NCI-H1417 (cell line): ENCODE data around the gene ULK4.

Source experiments
- DNase-seq, 3 experiments: peaks; one replicate each; lab custom pipeline; 2025; lab: John Stamatoyannopoulos, UW

Gene ULK4

DNA sequence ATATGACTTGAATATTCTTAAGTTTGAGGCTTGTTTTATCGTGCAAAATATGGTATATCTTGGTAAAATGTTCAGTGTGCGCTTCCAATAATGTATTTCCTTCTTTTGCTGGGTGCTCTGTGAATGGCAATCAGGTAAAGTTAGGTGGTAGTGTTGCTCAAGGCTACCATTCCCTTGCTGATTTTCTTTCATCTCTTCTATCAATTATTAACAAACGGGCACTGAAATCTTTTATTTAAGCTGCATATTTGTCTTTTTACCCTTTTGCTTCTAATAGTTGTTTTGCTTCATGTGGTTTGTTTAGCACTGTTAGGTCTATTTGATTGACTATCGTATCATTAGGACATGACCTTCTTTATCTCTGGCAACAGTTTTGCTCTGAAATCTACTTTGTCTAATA is 520.3 kb downstream of the ULK4 start:
- DNase-seq = no peak

DNA sequence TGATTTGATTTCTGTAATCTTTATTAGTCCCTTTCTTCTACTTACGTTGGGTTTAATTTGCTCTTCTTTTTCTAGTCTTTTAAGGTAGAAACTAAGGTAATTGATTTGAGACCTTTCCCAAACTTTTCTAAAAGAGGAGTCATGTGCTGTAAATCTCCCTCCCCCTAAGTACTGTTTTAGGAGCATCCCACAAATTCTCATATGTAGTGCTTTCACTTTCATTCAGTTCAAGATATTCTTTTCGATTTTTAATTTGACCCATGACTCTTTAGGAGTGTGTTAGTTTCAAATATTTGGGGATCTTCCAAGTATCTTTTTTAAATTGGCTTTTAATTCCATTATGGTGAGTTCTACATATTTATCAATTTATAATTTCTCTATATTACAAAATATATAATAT is 520.8 kb downstream of the ULK4 start:
- DNase-seq = no peak

DNA sequence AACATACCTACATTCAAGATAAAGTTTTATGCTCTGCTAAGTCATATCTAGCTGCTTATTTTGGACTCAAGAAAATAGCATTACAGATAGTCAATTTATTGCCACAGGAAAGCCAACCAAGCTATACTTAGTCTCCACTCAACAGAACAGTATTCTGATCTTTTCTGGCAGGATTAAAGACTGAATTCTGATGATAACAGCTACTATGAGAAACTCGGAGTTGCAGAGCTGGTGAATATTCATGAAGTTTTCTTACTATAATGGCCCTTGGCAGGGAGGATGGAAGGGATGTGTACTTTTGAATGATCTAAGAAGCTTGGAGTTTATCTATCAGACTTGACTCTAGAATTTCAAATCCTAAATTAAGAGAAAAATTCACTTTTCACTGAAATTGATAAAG is 524.9 kb downstream of the ULK4 start:
- DNase-seq = no peak

DNA sequence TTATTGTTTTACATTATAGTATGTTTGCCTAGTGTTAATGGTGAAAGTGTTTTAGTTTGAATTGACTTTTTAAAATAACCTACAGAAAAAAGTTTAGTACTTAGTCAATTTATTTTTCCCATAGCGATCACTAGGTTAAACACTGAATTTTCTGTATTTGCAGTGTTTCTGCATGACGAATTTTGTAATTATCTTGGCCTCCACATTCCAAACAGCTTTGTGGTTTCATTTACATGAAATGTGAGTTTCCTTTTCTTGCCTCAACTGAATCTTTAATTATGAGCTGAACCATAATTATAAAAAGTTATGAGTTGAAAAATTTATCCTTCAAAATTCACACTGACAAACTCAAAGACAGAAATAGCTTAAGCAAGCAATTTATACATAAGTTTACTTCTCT is 527.1 kb downstream of the ULK4 start:
- DNase-seq = no peak

DNA sequence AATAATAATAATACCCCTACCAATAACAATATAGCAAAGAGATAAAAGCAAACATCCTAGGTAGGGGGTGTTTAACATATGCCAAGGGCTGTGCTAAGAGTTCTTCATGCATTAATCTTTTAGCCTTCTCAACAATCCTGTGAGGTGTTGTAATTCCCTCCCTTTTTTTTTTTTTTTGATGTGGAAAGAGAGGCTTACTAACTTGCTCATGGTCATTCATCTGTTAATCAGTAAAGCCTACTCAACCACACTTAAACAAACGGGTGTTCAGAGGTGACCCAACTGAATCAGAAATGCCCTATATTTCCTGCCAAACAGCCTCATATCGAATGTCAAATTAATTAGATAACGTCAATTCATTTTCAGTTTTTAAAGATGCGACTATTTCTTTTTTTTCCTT is 530.5 kb downstream of the ULK4 start:
- DNase-seq = no peak

DNA sequence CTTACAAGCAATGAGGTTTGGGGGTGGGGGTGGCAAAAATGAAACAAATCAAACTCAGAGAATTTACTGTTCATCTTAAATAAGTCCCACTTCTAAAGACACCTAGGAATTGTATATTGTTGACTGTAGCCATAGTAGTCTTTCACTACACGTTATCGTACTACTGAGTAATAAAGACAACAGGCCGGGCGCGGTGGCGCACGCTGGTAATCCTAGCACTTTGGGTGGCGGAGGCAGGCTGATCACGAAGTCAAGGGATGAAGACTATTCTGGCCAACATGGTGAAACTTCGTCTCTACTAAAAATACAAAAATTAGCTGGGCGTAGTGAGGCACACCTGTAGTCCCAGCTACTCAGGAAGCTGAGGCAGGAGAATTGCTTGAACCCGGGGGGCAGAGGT is 531.0 kb downstream of the ULK4 start:
- no peak for DNase-seq

DNA sequence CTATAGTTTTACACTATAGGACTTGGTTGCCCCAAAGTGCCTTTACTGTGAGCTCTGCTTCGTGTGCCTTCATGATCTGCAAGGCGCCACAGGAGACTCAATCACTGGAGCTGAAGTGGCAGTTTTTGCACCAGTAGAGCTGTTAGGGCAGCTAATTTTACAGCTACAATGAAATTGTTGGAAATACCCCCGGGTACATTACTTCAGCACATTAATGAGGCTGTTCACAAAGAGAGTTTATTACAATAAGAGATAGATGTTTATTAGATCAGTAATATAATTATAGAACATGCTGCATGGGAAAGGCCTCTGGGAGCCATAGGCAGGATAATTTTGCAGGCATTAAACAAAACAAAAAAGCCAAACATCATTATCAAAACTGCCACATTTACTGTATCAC is 531.5 kb downstream of the ULK4 start:
- peak in 1 of 3 experiments; percentile 31 for DNase-seq

DNA sequence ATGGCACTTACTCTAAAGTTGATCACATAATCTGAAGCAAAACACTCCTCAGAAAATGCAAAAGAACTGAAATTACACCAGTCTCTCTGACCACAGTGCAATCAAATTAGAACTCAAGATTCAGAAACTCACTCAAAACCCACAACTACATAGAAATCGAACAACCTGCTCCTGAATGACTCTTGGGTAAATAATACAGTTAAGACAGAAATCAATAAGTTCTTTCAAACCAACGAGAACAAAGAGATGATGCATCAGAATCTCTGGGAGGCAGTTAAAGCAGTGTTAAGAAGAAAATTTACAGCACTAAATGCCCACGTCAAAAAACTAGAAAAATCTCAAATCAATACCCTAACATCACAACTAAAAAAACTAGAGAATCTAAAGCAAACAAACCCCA is 535.4 kb downstream of the ULK4 start:
- no peak for DNase-seq

DNA sequence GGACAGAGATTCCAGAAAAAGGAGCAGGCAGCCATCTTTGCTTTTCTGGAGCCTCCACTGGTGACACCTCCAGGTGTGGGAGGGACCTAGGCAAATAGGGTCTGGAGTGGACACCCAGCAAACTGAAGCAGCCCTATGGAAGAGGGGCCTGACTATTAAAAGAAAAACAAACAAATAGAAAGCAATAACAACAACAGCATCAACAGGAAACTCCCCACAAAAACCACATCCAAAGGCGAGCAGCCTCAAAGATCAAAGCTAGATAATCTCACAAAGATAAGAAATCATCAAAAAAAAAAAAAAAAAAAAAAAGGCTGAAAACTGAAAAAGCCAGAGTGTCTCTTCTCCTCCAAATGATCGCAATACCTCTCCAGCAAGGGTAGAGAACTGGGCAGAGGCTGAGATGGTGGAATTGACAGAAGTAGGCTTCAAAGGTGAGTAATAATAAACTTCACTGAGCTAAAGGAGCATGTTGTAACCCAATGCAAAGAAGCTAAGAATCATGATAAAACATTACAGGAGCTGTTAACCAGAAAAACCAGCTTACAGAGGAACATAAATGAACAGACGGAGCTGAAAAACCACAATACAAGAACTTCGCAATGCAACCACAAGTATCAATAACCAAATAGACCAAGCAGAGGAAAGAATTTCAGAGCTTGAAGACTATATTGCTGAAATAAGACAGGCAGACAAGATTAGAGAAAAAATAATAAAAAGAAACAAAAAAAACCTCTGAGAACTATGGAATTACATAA is 537.2 kb downstream of the ULK4 start:
- DNase-seq = no peak

DNA sequence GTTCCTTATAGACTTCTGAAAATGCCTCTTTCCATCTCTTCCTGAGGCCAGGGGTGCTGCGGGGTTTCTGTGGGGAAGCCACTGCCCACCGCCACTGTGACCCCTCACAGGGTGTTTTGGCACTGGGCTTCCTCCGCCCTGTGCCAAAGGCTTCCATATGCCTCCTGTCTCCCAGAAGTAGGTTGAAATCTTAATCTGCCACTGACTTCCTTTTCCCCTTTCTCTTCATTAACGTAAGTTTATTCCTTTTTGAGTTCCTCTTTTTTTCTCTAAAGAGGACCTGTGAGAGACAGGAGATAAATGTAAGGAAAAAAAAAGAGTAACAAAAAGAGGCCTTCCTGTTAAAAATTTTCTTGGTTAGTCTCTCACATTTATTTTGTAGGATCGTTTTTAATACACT is 542.1 kb downstream of the ULK4 start:
- DNase-seq = no peak

DNA sequence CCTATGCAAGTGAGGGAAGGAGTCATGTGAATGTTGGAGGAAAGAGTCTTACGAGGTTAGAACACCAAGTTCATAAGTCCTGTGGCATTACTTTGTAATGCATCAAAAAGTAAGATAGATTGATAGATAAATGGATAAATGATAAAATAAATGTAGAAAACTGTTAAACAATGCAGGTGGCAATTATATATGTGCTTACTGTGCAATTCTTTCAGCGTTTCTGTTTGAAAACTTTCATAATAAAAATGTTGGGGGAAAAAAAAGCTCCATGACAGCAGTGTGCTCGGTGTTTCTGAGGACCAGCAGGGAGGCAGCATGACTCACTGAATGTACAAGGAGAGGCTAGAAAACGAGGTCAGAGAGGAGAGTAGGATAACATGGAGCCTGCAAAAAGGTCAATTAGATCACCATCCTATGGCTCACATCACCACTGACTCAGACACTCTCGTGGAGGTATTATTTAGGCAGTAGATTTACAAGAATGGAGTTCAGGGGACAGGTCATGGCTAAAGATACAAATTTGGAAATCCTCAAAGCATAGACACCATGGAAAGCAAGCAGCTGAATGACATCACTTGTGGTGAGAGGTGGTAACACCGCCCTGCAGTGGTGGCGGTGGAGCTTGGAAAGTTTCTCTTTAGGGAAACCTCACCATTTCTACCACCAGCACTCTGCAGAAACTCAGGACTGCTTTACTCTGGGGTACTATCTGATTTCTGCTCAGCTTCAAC is 542.8 kb downstream of the ULK4 start:
- no peak for DNase-seq

DNA sequence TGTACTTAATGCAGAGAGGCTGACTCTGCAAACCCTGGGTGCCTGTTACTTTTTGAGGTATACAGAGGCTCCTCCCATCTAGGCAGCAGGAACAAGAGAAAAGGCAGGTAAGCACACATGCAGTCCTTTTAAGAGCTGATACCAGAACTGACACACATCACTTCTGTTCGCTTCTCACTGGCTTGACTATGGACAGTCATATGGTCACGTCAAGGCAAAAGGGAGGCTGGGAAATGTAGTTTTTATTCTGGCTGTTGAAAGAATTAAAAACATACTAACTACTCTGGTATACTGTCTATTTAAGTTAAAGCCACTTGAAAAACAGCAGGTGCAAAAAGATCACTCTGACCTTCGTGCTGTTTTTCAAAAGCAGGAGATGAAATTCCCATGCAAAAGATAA is 544.3 kb downstream of the ULK4 start:
- no peak for DNase-seq

DNA sequence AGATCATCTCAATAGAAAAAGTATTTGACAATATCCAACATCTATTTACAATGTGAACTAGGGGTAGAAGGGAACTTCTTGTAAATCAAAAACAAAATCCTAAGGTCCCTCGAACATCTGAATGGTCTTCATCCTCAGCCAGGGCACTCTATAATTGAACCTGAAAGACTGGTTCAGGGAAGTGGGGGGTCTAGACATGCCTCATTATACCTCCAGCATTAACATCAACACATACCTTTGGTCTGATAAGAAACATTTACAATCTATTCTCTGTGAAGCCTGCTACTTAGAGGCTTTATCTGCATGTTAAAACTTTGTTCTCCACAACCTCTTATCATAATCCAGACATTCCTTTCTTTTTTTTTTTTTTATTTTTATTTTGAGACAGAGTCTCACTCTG is 550.8 kb downstream of the ULK4 start:
- no peak for DNase-seq

DNA sequence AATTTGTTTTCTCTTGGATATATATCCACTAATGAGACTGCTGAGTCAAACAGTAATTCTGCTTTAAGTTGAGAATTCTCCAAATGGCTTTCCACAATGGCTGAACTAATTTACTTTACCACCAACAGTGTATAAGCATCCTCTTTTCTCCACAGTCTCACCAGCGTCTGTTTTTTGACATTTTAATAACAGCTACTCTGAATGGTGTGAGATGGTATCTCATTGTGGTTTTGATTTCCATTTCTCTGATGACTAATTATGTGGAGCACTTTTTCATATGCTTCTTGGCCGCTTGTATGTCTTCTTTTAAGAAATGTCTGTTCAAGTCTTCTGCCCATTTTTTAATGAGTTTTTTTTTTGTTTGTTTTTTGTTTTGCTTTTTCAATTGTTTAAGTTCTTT is 556.4 kb downstream of the ULK4 start:
- peak in 1 of 3 experiments; percentile 1 for DNase-seq

DNA sequence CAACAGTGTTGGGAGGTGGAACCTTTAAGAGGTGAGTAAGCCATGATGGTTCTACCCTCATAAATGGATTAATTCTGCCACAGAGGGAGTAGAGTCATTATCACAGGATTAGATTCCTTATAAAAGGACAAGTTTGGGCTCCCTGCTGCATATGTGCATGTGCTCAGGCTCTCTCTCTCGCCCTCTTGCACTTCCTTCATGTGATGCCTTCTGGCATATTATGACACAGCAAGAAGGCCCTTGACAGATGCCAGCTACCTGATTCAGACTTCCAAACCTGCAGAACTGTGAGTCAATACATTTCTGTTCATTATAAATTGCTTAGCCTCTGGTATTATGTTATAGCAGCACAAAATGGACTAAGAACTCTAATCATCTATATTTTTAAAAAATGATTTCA is 557.3 kb downstream of the ULK4 start:
- DNase-seq = no peak

DNA sequence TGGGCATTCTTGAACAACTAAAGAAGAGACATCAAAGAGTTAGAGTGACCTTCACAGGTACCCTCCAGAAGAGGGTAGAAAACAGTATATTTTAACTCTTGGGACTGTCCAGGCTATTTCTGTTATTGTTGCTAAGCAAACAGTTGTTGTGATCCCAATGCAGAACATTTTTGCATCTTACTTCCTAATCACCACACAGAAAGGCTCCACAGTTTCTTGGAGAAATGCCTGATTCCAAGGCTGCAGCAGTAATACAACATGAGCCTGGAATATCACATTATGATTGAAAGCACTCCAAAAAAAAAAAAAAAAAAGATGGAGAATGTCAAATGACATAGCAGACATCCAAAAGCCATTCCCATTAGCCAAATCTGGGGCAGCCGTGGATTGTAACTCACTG is 567.0 kb downstream of the ULK4 start:
- no peak for DNase-seq

DNA sequence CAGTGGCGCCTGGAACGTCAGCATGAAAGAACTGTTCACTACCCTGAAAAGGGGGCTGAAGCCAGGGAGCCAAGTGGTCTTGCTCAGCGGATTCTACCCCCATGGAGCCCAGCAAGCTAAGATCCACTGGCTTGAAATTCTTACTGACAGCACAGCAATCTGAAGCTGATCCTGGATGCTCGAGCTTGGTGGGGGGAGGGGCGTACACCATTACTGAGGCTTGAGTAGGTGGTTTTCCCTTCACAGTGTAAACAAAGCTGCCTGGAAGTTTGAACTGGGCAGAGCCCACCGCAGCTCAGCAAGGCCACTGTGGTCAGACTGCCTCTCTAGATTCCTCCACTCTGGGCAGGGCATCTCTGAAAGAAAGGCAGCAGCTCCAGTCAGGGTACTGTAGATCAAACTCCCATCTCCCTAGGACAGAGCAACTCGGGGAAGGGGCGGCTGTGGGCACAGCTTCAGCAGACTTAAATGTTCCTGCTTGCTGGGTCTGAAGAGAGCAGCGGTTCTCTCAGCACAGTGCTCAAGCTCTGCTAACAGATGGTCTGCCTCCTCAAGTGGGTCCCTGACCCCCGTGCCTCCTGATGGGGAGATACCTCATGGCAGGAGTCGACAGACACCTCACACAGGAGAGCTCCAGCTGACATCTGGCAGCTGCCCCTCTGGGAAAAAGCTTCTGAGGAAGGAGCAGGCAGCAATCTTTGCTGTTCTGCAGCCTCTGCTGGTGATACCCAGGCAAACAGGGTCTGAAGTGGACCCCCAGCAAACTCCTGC is 591.0 kb downstream of the ULK4 start:
- DNase-seq = peak in 2 of 3 experiments; percentile 16 to 22

DNA sequence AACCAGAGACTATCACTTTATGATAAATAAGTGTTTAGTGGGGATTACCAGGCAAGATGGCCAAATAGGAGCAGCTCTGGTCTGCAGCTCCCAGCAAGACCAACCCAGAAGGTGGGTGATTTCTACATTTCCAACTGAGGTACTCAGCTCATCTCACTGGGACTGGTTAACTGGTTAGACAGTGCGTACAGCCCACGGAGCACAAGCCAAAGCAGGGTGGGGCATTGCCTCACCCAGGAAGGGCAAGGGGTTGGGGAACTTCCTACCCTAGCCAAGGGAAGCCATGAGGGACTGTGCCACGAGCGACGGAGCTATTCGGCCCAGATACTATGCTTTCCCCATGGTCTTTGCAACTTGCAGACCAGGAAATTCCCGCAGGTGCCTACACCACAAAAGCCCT is 591.6 kb downstream of the ULK4 start:
- DNase-seq = no peak

DNA sequence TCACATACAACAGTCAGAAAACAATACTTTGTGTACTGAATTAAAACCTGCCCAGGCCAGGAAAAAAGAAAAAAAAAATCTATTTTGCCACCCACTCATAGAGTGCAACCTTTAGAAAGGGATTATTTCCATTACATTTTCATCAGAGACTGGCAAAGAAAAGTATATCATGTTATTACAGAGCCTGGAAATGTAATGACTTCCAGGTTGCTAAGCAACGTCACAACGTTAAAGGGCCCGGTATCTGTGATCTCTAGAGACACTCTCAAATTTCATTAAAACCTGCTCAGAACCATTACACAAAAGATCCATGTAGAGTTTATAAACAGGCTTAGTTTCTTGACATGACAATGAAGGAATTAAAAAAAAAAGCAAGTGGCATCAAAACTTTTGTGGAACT is 592.1 kb downstream of the ULK4 start:
- DNase-seq = peak; percentile 41 to 75 (median 42)

DNA sequence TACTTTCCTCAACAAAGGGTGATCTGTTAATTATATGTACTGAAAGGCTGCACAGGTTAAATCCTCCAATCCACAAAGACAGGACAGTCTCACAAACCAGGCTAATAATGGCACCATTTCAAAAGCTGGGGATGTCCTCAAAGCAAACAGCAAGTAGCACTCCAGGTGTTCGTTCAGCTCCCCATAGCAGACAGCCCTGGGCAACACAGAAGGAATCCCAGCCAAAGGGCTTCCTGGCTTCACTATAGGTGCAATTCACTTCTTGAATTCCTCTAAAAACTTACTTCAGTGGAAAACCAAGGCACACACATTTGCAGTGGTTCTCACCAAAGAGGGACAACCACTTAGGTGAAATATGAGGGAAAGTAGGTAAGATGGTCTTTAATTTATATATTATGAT is 595.9 kb downstream of the ULK4 start:
- DNase-seq = peak in 2 of 3 experiments; percentile 38 to 72

DNA sequence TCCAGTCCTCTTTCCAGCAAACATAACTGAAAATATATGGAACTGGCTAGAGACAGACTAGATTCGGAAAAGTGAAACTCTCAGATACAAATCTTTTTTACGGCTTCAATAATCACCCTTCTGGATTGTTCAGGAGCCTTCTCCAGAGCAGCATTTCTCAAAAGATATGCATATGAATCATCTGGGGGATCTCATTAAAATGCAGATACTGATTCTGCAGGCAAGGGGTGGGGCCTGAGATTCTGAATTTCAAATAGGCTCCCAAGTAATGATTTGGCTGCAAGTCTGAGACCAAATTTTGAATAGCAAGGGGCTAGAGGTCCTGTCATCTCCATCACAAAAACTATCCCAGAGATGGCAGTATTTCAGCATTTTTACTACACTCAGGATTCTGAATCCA is 597.2 kb downstream of the ULK4 start:
- DNase-seq = no peak

DNA sequence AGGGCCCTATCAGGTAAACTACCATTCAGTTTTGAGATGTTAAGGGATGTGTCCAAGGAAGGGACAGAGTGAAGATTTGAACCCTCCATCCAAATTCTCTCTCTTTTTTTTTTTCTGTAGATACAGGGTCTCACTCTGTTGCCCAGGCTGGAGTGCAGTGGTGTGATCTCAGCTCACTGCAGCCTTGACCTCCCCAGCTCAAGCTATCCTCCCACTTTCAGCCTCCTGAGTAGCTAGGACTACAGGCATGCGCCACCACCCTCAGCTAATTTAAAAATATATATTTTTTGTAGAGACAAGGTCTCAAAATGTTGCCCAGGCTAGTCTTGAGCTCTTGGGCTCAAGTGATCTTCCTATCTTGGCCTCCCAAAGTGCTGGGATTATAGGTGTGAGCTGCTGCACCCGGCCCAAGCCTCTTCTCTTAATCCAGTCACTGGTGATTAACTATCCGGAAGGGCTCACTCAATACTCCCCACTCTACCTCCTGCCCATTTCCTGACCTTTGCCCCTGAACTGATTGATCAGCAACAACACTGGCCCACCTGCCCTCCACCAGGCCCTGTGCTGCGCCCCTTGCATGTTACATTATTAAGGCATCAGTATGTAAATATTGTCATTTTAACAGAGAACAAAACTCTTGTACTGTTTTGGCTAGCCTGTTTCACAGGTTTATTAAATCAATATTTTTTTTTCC is 597.9 kb downstream of the ULK4 start:
- no peak for DNase-seq
